LNCaP clone FGC (cell line): ENCODE measurements around the gene CLCN4.

ENCODE experiments used
- DNase-seq: peaks from one replicate; pipeline ENCODE4 v3.0.0-alpha.2; 2011; ENCODE audit warnings: low read depth
- H3K4me3 ChIP-seq: 2 replicates; pipeline ENCODE4 v1.5.1; 2011; ENCODE audit warnings: mild to moderate bottlenecking, low read depth, low read length, control low read depth
- TF ChIP-seq, protein P1 (sequence below): IDR thresholded peaks from 2 replicates; pipeline ENCODE4 v1.5.1; 2012; ENCODE audit warnings: mild to moderate bottlenecking; ENCODE audit not compliant: control insufficient read depth, insufficient read depth; ENCODE audit errors: extremely low read depth

CLCN4 gene

DNA sequence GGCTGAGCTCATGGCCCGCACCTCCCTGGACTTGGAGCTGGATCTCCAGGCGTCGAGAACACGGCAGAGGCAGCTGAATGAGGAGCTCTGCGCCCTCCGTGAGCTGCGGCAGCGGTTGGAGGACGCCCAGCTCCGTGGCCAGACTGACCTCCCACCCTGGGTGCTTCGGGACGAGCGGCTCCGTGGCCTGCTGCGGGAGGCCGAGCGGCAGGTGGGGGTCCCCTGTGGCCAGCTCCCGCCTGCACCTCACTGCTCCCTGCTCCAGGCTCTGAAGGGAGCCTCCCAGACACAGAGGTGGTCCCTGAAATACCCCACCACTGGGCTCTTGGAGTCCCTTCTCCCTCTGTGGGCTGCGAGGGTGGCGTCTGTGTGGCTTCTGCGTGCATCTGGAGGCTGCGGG lies 18.0 kb upstream of the CLCN4 start:
- TF ChIP-seq, protein P1, sequence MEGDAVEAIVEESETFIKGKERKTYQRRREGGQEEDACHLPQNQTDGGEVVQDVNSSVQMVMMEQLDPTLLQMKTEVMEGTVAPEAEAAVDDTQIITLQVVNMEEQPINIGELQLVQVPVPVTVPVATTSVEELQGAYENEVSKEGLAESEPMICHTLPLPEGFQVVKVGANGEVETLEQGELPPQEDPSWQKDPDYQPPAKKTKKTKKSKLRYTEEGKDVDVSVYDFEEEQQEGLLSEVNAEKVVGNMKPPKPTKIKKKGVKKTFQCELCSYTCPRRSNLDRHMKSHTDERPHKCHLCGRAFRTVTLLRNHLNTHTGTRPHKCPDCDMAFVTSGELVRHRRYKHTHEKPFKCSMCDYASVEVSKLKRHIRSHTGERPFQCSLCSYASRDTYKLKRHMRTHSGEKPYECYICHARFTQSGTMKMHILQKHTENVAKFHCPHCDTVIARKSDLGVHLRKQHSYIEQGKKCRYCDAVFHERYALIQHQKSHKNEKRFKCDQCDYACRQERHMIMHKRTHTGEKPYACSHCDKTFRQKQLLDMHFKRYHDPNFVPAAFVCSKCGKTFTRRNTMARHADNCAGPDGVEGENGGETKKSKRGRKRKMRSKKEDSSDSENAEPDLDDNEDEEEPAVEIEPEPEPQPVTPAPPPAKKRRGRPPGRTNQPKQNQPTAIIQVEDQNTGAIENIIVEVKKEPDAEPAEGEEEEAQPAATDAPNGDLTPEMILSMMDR: no peak
- DNase-seq: no peak
- no peak overlapping the region for H3K4me3 ChIP-seq

DNA sequence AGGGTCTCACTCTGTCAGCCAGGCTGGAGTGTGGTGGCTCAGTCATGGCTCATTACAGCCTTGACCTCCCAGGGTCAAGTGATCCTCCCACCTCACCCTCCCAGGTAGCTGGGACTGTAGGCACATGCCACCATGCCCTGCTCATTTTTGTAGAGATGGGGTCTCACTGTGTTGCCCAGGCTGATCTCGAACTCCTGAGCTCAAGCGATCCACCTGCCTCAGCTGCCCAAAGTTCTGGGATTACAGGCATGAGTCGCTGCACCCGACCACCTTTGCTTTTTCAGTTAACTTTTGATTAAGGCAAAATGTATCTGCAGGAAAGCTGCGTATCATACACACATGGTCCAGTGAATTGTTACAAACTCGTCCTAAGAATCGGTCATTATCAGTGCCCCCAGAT lies 16.5 kb upstream of the CLCN4 start:
- no peak overlapping the region for H3K4me3 ChIP-seq
- TF ChIP-seq, protein P1: no peak
- DNase-seq: no peak

DNA sequence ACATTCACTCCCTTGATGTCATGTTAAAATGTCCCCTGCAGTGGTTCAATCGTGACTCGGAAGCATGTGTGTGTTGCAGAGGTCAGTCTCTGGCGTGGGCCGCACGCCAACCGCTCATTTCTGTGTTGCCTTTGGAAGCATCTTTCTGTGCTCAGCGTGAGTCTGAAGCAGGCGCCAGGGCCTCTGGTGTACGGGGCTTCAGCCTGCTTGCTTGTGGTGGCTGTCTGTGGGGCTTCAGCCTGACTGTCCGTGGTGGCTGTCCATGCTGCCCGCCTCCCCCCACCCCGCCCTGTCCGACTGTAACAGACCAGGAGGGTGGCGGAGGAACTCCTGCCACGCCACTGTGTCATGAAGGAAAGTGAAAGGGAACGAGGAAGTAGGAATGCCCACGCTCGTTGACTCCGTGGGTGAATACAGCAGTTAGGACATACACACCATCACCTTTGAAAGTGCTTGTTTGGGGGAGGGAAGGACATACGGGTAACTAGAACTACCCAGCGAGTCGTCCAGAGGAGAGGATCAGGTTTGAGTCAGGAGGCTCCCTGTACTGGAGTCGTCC lies 14.7 kb upstream of the CLCN4 start:
- DNase-seq: no peak
- TF ChIP-seq, protein P1: no peak
- H3K4me3 ChIP-seq: no peak overlapping the region

DNA sequence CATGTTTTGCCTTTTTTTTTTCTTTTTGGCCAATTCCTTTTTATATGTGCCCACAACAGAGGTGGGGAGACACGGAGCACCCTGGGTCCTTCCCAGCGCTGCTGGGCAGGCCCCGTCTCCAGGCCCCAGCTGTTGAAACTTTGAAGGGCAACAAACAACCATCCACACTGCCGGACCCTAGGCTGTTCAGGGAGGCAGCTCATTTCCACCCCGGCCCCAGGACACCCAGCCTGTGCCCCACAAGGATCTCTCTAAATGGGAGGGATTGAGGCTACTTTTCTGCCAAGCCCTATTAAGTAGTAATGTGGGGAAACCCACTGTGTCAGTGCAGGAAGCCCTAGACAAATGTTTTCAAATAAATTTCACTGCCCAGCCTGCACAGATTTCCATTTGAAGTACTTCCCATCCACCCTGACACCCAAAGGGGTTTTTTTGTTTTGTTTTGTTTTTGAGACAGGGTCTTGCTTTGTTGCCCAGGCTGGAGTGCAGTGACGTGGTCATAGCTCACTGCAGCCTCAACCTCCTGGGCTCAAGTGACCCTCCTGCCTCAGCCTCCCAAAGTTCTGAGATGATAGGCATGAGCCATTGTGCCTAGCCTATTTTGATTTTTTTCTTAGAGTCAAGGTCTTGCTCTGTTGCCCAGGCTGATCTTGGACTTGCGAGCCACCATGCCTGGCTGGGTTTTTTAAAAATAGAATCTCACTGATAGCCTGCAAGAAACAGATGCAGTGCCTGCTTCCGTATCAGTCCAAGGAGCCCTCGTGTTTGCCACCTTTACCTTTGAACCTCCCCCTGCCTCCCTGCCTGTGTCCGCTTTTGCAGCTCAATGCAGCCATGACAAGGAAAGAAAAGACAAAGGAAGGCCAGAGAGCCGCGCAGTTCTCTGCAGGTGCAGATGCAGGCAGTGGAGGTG lies 13.4 kb upstream of the CLCN4 start:
- no peak overlapping the region for H3K4me3 ChIP-seq
- TF ChIP-seq, protein P1: no peak
- no peak for DNase-seq

DNA sequence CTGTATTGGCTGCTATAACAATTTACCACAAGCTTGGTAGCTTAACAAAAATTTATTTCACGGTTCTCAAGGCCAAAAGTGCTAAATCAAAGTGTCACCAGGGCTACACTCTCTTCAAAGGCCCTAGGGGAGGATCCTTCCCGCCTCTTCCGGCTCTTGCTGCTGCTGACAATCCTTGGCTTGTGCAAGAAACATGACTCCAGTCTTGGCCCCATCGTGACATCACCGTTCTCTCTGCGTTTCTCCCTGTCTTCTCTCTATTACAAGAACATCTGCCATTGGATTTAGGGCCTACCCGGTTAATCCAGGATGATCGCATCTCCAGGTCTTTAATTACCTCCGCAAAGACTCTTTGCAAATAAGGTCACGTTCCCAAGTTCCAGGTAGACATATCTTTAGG lies 10.4 kb upstream of the CLCN4 start:
- TF ChIP-seq, protein P1: no peak
- DNase-seq: no peak
- no peak overlapping the region for H3K4me3 ChIP-seq

DNA sequence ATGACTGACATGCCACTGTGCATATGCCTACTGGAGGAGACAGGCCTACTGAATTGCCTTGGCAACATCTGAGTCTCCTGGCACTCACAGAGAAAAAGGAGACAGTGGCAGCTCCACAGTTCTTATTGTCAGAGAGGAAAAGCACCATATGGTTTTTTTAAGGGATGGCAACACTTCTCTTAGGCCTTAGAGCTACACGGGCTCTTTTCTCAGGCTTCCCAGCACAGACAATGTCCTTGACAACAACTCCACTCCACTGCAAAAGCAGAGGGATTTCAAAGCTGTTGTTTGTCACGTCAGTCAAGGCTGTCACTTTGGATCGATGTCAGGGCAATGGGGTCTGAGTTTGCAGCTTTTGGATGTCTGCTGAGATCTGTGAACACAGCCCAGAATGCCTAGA lies 4.7 kb upstream of the CLCN4 start:
- DNase-seq: no peak
- TF ChIP-seq, protein P1: no peak
- no peak overlapping the region for H3K4me3 ChIP-seq
